Tibial artery (tissue), 4 donors: ENCODE data around the gene CDK17.

Source experiments
- DNase-seq, 2 donors: peaks; one replicate each; pipeline ENCODE4 v3.0.0-alpha.2; 2019
- H3K27ac ChIP-seq, 2 donors: fragments of 200-600 bp; sonication (generic) in 1 of 2; 1 replicate in 1 of 2; 2 replicates in 1 of 2; pipeline ENCODE4 v1.5.1; 2018 to 2019; ENCODE audit warnings: mild to moderate bottlenecking in 1 of 2
- H3K27me3 ChIP-seq, 2 donors: fragments of 200-600 bp; sonication (generic) in 1 of 2; one replicate each; pipeline versions ENCODE4 v1.5.1 to v1.6.0; 2016 to 2019
- H3K36me3 ChIP-seq, 3 donors: fragments of 200-600 bp; sonication (generic) in 2 of 3; one replicate each; pipeline ENCODE4 v1.5.1; 2016 to 2019; ENCODE audit warnings: mild to moderate bottlenecking in 2 of 3
- H3K4me1 ChIP-seq, 4 donors: fragments of 200-600 bp; sonication (generic) in 2 of 4; 1 replicate in 3 of 4; 2 replicates in 1 of 4; pipeline ENCODE4 v1.5.1; 2016 to 2019
- H3K4me3 ChIP-seq, 2 donors: fragments of 200-600 bp; sonication (generic) in 1 of 2; 1 replicate in 1 of 2; 2 replicates in 1 of 2; pipeline ENCODE4 v1.5.1; 2018 to 2019; ENCODE audit warnings: mild to moderate bottlenecking in 2 of 2
- H3K9me3 ChIP-seq, 3 donors: fragments of 200-600 bp; sonication (generic) in 1 of 3; one replicate each; pipeline ENCODE4 v1.5.1; 2016 to 2019
- CTCF ChIP-seq, 2 experiments: fragments of 200-600 bp in 1 of 2; fragments of 450-650 bp in 1 of 2; IDR thresholded peaks; one replicate each; pipeline ENCODE4 v1.5.1; 2017 to 2019; ENCODE audit warnings: antibody characterized with exemption in 2 of 2, mild to moderate bottlenecking in 1 of 2, moderate library complexity in 1 of 2
- intact Hi-C: fragments of 100-400 bp; cut with DNase I; formaldehyde crosslinking; loops from one replicate; pipeline ENCODE4 v1.15.0; 2023; ENCODE audit warnings: low total_unique reads

The CDK17 gene

GRCh38 chr12:96334502-96334901, 65.7 kb downstream of the CDK17 start:
- TF ChIP-seq CTCF (IDR thresholded peaks at IDR 0.05) = no peak
- no peaks in the 10 kb centered on the region for H3K4me1 ChIP-seq
- H3K27ac ChIP-seq = no peak overlapping the region
- intact Hi-C loops = no loop called here
- H3K4me3 ChIP-seq = no peak overlapping the region
- no peak for DNase-seq
- no peaks in the 10 kb centered on the region for H3K27me3 ChIP-seq
- peaks cover 0 to 3% (median 0%) of the 10 kb centered on the region in 3 donors for H3K9me3 ChIP-seq
- peaks cover 0 to 13% (median 11%) of the 10 kb centered on the region in 3 donors for H3K36me3 ChIP-seq

GRCh38 chr12:96329545-96329944, 70.7 kb downstream of the CDK17 start:
- no peaks in the 10 kb centered on the region for H3K4me1 ChIP-seq
- no peak for TF ChIP-seq CTCF (IDR thresholded peaks at IDR 0.05)
- no peaks in the 10 kb centered on the region for H3K27me3 ChIP-seq
- peaks cover 0 to 13% (median 7%) of the 10 kb centered on the region in 3 donors for H3K36me3 ChIP-seq
- no peaks in the 10 kb centered on the region for H3K9me3 ChIP-seq
- no peak overlapping the region for H3K4me3 ChIP-seq
- intact Hi-C loops = no loop called here
- no peak for DNase-seq
- H3K27ac ChIP-seq = no peak overlapping the region

- no peaks in the 10 kb centered on the region for H3K27me3 ChIP-seq
- intact Hi-C loops = no loop called here
- H3K27ac ChIP-seq = no peak overlapping the region
- H3K9me3 ChIP-seq = no peaks in the 10 kb centered on the region
- TF ChIP-seq CTCF (IDR thresholded peaks at IDR 0.05) = no peak
- H3K4me3 ChIP-seq = no peak overlapping the region
- H3K36me3 ChIP-seq = peaks cover 0 to 13% (median 7%) of the 10 kb centered on the region in 3 donors
- H3K4me1 ChIP-seq = no peaks in the 10 kb centered on the region
- DNase-seq = no peak
These were observed 71.2 kb downstream of the CDK17 start for GRCh38 chr12:96329018-96329417.

GRCh38 chr12:96327889-96328288, 72.3 kb downstream of the CDK17 start:
- H3K9me3 ChIP-seq = no peaks in the 10 kb centered on the region
- peaks cover 0 to 17% (median 12%) of the 10 kb centered on the region in 3 donors for H3K36me3 ChIP-seq
- no peak for TF ChIP-seq CTCF (IDR thresholded peaks at IDR 0.05)
- intact Hi-C loops = no loop called here
- DNase-seq = no peak
- H3K27me3 ChIP-seq = no peaks in the 10 kb centered on the region
- no peak overlapping the region for H3K4me3 ChIP-seq
- H3K27ac ChIP-seq = no peak overlapping the region
- no peaks in the 10 kb centered on the region for H3K4me1 ChIP-seq

GRCh38 chr12:96327346-96327745, 72.9 kb downstream of the CDK17 start:
- Histone ChIP-seq H3K9me3 (no peaks in the 10 kb centered on the region), H3K4me3 (no peak overlapping the region), H3K36me3 (peaks cover 0 to 18% (median 14%) of the 10 kb centered on the region in 3 donors), H3K27me3 (no peaks in the 10 kb centered on the region), H3K27ac (no peak overlapping the region), H3K4me1 (no peaks in the 10 kb centered on the region)
- no peak for TF ChIP-seq CTCF (IDR thresholded peaks at IDR 0.05)
- intact Hi-C loops = no loop called here
- no peak for DNase-seq

- no peaks in the 10 kb centered on the region for H3K27me3 ChIP-seq
- intact Hi-C loops = no loop called here
- no peaks in the 10 kb centered on the region for H3K4me1 ChIP-seq
- H3K4me3 ChIP-seq = no peak overlapping the region
- TF ChIP-seq CTCF (IDR thresholded peaks at IDR 0.05) = no peak
- no peaks in the 10 kb centered on the region for H3K9me3 ChIP-seq
- peaks cover 0 to 21% (median 10%) of the 10 kb centered on the region in 3 donors for H3K36me3 ChIP-seq
- no peak for DNase-seq
- no peak overlapping the region for H3K27ac ChIP-seq
These were observed 73.5 kb downstream of the CDK17 start for GRCh38 chr12:96326628-96327227.
